Activated T-cell treated with anti-CD3 and anti-CD28 coated beads for 48 hours (primary cell): Measurements from ENCODE around the gene SEMG2.

ENCODE experiments used
- DNase-seq: peaks from one replicate; pipeline ENCODE4 v3.0.0-alpha.2; 2020; ENCODE audit warnings: low read depth

The SEMG2 gene, protein sequence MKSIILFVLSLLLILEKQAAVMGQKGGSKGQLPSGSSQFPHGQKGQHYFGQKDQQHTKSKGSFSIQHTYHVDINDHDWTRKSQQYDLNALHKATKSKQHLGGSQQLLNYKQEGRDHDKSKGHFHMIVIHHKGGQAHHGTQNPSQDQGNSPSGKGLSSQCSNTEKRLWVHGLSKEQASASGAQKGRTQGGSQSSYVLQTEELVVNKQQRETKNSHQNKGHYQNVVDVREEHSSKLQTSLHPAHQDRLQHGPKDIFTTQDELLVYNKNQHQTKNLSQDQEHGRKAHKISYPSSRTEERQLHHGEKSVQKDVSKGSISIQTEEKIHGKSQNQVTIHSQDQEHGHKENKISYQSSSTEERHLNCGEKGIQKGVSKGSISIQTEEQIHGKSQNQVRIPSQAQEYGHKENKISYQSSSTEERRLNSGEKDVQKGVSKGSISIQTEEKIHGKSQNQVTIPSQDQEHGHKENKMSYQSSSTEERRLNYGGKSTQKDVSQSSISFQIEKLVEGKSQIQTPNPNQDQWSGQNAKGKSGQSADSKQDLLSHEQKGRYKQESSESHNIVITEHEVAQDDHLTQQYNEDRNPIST

DNA sequence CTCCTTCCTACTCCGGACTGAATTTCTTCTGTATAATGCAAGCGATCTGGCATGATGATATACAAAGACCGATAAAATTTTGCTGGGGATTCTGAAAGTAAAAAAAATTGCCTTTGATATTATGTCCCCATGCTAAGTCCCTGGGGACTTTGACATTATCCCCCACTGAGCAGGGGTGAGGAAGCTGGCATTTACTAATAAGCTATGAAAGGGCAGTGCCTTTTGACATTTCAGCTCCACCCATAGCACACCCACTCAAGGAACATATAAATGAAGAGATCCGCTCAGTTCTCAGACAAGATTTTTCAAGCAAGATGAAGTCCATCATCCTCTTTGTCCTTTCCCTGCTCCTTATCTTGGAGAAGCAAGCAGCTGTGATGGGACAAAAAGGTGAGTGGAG, at the start of gene SEMG2:
Gene SEMG2 (plus strand): TSS at position 298 of the 400 bp plus-strand sequence. CDS start 17 bp downstream, at position 315.
- DNase-seq: no peak

DNA sequence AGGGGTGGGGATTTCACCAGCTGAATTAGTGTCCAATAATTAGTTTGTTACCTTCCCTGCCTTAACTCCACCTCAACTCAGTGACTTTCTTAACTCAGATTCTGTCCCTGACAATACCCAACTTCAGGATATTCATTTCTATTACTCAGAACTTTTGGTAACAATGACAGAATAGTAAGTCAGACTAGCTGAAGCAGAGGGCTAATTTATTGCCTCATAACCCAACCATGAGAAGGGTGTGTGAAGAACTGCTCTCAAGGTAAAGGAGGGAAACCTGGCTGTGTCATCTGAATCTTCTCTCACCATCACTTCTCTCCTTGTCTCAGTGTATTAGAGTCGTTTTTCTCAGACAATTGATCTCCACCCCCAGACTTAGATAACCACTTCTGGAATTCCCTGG, 47.7 kb upstream of the SEMG2 start:
- DNase-seq: no peak

DNA sequence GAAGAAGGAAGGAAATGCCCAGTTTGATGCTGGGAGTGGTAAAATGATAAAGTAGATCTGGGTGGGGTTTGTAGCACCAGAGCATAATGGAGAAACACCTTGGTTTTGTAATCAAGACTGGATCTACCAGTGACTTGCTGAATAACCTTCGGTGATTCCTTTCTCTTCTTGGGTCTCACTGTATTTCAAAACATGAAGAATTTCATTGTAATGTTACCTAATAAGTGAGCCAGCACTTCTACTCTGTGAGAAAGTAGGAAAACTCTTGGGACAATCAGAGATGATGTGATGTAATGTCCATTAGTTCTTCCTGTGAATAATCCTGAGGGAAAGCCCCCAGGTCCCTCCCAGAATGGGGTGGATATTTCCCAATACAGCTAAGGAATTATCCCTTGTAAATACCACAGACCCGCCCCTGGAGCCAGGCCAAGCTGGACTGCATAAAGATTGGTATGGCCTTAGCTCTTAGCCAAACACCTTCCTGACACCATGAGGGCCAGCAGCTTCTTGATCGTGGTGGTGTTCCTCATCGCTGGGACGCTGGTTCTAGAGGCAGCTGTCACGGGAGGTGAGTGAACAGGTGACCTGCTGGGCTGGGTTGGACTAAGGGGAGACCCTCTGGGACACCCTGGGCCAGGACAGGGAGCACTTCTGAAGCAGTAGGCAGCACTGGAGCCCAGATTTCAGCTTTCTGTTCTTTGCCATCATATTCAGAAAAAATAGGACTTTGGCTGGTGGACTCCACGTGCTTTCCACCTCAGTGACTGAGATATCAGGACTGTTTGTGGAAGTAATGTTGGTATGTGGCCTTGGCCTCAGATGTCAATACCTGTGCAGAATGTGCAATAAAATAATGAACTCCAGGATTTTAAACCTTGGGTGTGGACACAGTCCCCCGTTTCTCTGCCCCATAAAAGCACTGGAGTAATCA, 46.5 kb upstream of the SEMG2 start, which contains the start of gene PI3:
Gene PI3 (plus strand): TSS at position 469 of the 931 bp plus-strand sequence. CDS start 21 bp downstream, at position 490.
- DNase-seq: no peak

DNA sequence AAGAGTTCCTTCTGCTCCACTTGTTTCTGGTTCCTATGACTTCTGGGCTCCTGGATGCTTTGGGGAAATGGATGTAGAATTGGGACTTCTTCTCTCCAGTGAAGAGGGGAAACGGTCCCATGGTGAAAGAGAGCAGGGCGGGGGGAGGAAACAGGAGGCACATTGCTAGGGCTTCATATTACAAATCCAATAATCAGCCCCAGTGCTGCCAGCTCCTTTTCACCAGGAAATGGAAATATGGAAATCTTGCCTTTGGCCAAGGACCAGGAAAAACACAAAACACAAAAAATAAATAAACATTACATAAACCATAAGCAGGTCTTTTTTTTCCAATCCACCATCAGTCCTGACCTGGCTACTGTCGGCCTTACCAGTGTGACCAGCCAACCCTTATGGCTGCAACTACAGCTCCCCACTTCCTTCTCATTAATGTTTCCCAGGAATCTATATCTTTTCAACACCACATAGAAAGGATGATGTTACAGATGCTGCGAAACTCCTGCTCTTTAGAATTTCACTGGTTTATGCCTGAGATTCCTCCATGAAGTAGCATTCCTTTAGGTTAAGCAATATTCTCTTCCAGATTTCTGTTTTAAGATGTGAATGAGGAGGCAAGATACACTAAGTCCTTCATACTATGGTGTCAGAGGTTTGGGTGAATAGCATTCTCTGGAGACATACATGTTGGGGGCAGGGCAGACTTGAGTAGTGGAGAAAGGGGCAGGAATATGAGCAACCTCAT, 44.5 kb upstream of the SEMG2 start:
- no peak for DNase-seq

DNA sequence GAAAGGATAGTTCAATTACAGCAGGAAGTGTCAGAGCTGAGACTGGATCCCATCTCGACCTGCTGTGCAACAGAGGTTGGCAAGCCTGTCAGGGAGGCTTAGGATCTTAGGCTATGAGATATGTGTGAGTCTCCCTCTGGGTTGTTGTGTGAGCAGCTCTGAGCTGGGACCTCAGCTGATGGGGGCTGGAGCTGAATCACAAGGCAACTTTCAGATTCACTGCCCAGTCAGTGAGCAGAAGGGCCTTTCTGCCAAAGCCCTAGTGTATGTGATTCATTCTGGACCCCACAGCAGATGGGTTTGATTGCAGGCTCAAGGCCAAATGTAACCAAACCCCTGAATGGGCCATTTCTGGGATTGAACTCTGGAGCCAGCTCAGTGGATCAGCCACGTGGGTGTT, 42.0 kb upstream of the SEMG2 start:
- no peak for DNase-seq

DNA sequence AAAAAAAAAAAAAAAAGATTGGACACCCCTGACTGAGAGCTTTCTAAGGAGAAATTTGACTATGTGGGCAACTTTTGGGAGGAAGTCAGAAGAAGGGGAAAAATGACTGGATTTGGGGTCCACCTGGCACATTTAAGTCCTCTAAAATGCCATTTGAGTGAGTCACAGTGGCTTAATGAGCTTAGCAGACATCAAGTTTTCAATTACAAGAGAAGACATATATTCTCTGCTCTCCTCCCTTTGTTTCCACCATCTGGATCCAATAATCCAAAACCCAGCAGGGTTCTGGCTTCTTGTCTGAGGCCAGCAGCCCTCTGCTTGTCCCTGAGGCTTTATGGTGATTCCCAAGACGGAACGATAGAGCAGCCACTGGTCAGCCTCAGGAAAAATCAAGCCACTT, 39.5 kb upstream of the SEMG2 start:
- no peak for DNase-seq

DNA sequence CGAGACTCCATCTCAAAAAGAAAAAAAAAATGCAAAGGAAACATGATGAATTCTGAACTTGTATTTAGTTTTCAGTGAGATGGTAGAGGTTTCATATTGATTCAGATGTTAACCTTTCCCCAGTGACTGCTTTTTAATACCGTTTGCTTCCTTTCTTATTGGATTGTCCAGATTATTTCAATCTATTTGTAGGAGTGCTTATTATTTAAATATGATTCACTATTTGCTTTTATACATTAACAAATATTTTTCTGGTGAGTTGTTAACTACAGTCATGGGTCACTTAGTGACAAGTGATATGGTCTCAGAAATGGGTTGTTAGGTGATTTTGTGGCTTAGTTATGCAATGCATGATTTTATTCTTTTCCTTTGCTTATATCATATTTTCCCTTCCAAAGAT, 38.1 kb upstream of the SEMG2 start:
- no peak for DNase-seq

DNA sequence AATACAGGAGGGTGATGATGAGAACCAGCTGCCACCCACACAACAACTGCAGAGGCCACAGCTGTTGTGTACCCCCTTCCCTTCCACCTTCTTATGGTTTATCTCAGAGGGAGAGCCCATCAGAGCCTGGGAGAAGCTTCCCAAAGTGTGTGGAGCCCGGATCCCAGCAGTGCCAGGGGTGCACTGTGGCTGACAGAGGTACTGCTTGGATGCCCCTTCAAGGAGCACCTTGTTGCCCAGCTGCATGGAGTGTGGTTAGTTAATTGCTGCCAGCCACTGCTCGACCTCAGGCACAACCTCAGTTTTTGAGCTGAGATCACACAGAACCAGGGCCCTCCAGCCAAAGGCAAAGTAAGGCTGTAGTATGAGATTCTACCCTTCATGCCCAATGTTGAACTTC, 33.5 kb upstream of the SEMG2 start:
- no peak for DNase-seq

DNA sequence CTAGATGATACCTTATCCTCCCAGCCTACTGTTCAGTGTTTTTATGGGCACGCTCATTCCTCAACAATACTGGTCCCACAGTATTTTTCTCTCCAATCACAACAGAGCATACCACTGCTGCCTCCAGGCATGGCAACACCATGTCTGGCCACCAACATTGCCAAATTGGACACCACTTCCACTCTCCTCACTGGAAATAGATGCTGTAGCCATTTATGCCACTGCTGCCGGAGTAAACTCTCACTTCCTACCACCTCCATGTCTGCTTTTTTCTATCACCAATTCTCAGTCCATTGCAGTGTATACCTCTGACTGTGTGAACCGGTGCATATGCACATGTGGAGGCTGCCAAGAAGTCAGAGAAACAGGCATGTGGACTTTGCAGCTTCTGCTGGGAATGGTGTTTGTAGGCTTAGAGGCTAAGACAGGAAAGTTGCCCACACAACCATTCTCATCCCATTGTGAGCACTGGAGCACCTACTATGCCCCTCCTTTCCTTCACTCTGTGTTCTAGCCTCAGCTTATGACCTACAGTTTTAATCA, 32.0 kb upstream of the SEMG2 start:
- no peak for DNase-seq

DNA sequence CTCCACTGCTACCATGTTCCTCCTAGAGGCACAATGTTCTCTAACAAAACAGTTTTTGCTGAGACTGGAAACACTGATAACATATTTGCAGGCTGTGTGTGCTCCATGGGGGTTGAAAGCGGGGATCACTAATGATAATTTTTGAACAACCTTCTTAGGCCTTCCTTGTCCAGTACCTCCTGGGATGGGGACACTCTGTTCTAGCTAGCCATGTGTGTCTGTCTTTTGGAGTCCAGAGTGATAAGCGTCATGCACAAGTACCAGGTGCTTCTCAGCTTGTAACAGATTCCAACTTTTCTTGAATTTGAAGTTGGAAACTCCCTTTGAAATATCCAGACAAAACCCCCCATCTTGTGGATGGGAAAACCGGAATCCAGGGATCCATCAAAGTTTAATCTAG, 31.3 kb upstream of the SEMG2 start:
- no peak for DNase-seq

DNA sequence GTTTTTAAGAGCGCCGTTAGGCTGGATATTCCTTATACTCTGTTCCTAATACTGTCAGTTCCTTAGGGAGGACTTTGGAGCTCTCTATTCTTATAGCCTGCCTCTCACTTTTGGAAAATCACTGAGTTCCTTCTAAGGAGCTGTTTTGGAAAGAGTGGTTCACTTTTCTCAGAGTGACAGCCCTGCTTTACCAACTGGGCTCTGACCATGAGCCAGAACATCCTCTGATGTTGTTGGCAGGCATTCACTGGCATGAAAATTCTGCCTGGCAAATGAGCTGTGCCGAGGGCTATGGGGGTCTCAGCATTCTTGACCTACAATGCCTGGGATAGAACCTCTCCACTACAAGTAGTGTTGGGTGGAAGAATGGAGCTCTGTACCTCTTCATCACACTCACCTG, 29.2 kb upstream of the SEMG2 start:
- DNase-seq: no peak

DNA sequence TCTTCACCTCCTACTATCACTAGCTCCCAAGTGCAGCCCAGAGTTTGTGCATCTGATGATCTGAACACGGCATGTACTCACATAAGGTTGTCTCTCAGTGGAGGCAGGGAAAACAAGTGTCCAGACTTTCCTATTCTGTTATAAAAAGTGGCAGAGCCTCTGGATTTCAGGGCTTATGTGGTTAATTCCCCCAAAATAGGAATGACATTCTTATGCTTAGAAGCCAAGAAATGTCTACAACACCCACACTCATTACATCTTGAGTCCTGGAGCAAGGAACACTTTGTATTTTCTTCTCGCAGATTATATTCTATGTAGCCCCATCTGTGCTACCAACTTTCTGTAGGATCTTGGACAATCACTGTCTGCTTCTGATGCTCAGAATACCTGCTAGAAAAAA, 27.8 kb upstream of the SEMG2 start:
- no peak for DNase-seq

DNA sequence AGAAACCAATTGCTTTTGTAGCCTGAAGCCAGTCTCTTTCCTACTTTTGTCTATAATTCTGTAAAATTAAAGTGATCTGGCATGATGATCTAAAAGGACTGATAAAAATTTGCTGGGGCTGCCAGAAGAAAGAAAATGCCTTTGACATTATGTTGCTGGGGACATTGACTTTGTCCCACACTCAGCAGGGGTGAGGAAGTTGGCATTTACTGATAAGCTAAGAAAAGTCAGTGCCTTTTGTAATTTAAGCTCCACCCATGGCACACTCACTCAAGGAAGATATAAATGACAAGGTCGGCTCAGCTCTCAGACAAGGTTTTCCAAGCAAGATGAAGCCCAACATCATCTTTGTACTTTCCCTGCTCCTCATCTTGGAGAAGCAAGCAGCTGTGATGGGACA, 14.4 kb upstream of the SEMG2 start, which contains the start of gene SEMG1:
Gene SEMG1 (plus strand): TSS at position 309 of the 400 bp plus-strand sequence. CDS start 21 bp downstream, at position 330.
- DNase-seq: no peak

DNA sequence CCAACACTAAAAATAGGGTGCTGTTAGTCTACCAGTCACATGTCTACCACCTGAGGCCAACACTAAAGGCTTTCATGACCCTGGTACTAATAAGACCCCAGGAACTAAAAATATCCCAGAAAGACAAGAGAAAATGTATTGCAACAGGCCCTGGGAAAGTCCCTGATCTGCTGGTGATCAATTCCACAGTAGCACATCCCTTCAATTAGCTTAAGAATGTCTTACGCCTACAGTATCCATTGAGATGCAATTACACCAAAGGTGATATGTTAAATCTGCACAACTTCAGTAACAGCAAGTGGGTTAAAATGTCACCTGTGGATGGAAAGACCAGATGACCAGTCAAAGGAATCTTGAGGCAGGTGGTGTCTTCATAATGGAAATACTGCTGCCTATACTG, 11.2 kb upstream of the SEMG2 start:
- DNase-seq: no peak

DNA sequence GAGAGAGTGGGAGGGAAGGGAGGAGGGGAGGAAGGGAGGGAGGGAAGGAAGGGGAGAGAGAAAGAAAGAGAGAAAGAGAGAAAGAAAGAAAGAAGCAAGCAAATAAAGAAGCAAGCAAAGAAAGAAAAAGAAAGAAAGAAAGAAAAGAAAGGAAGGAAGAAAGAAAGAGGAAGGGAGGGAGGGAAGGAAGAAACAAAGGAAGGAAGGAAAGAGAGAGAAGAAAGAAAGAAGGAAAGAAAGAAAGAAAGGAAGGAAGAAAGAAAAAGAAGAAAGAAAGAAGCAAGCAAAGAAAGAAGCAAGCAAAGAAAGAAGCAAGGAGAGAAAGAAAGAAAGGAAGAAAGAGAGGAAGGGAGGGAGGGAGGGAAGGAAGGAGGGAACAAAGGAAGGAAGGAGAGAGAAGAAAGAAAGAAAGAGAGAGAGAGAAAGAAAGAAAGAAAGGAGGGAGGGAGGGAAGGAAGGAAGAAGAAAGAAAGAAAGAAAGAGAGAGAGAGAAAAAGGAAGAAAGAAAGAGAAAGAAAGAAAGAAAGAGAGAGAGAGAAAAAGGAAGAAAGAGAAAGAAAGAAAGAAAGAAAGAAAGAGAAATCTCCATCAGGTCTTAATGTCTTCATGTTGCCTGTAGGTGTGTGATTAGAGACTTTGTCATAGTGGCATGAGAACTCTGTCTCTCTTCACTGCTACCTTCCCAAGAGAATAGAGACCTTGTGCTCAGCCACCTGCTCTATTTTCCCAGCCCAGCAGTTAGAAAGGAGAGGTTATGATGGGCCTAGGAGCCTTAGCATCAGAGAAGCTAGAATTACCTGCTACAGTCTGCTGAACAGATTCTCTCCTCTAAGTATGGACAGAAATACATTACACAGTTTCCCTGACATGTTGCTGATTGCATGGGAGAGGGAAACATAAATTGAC, 9.4 kb upstream of the SEMG2 start:
- no peak for DNase-seq

DNA sequence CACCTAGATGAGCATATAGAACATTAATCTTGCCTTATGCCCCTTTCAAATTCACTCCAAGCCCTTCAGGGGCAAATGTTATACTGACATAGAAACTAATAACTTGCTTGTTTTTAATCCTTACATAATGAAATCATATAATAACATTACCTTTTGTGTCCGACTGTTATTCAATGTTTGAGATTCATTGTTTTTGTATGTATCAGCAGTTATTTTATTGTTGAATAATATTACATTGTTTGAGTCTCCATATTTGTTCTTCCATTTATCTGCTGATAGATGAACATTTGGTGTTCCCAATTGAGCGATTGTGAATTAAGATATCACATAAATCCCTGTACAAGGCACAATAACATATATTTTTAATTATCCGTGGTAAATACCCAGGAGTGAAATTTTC, 8.3 kb upstream of the SEMG2 start:
- DNase-seq: no peak

DNA sequence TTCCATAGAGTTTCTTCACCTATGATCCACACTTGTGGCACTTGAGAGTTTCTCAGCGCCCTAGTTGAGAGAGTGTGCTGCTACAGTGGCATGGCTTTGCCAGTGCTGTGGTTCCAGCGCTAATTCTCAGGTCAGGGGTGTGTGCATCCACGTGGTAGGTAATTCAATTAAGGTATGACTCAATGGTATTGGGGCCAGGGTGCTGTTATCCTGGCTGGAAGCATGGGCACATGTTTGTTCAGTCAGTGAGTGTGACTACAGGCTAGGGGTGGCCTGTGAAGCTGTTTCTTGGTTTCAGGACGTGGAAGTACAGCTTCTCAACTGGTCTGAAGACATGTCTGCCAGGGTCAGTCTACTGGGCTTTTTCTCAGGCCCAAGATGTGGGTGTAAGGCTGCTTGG, 3.0 kb upstream of the SEMG2 start:
- DNase-seq: no peak

DNA sequence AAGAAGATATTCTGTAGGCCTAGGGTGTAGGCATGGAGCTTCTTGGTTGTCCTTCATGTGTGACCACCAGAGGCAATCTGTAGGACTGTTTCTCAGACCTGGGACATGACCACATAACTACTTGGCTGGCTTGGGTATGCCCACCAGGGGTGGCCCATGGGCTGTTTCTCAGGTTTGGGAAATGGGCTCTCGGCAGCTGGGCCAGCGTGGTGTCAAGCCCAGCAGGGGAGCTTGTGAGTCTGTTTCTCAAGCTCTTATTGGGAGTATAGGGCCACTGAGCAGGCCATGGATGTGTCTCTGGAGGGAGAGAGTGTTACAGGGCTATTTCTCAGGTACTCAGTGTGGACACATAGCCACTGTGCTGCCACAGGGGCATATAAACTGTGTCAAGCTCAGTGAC, 2.5 kb upstream of the SEMG2 start:
- DNase-seq: no peak

DNA sequence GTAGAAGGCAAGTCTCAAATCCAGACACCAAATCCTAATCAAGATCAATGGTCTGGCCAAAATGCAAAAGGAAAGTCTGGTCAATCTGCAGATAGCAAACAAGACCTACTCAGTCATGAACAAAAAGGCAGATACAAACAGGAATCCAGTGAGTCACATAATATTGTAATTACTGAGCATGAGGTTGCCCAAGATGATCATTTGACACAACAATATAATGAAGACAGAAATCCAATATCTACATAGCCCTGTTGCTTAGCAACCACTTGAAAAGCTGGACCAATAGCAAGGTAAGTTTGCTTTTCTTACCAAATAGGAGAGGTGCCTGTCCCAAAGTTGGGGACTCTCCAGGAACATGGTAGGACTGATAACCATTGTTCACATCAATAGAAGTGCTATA, 2.0 kb downstream of the SEMG2 start:
- no peak for DNase-seq

DNA sequence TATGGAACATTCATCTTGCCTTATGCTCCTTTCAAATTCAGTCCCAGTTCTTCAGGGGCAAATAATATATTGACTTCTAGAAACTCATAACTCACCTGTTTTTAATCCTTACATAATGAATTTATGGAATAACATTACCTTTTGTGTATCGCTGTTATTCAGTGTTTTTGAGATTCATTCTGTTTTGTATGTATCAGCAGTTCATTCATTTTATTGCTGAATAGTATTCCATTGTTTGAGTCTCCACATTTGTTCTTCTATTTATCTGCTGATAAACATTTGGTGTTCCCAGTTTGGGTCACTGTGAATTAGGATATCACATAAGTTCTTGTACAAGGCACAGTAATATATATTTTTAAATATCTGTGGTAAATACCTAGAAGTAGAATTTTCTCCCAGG, 5.1 kb downstream of the SEMG2 start:
- DNase-seq: no peak
